Occipital lobe (tissue), 2 donors: ENCODE data around the gene TMEM92. TPM values are rescaled to one million over a fixed set of nuclear protein-coding genes. Genes with fewer than 3 reads are reported as not detected.
"Not testable (repeated sequence)": the region's sequence is repeated elsewhere in the genome, so short reads cannot be mapped to it uniquely, and the experiment has no call there.

Source experiments
- DNase-seq: peaks from one replicate; lab custom pipeline; 2025; lab: John Stamatoyannopoulos, UW
- total RNA-seq: library from RNA; depleted of rRNA; stranded (reverse); fragments of >200 nt; gene quantifications from one replicate; pipeline ENCODE4 v1.2.3, GENCODE V29; 2014

TMEM92 gene
- total RNA-seq, 1 donor from 2014 or later, result not detected

- no peak for DNase-seq
Measured at GRCh38 chr17:50262001-50262794, 12.1 kb upstream of the TMEM92 start.

GRCh38 chr17:50263331-50264262 lies 10.7 kb upstream of the TMEM92 start:
- DNase-seq, result no peak

GRCh38 chr17:50264263-50265113 lies 9.8 kb upstream of the TMEM92 start:
- no peak for DNase-seq

GRCh38 chr17:50265212-50265611 lies 9.1 kb upstream of the TMEM92 start:
- DNase-seq, result no peak

GRCh38 chr17:50265690-50266315 lies 8.5 kb upstream of the TMEM92 start:
- DNase-seq, result no peak

GRCh38 chr17:50266384-50267073 lies 7.7 kb upstream of the TMEM92 start:
- DNase-seq, result no peak

- DNase-seq, result no peak
Measured at GRCh38 chr17:50267074-50267841, 7.0 kb upstream of the TMEM92 start.

GRCh38 chr17:50268026-50268425 lies 6.2 kb upstream of the TMEM92 start:
- no peak for DNase-seq

- no peak for DNase-seq
Measured at GRCh38 chr17:50268743-50269275, 5.5 kb upstream of the TMEM92 start.

GRCh38 chr17:50269477-50270434 lies 4.5 kb upstream of the TMEM92 start:
- DNase-seq, result peak; percentile 17

- DNase-seq, result no peak
Measured at GRCh38 chr17:50270435-50271362, 3.6 kb upstream of the TMEM92 start.

GRCh38 chr17:50271363-50271750 lies 2.9 kb upstream of the TMEM92 start:
- not testable (repeated sequence) for DNase-seq

GRCh38 chr17:50272246-50272645 lies 2.0 kb upstream of the TMEM92 start:
- no peak for DNase-seq

- DNase-seq, result no peak
Measured at GRCh38 chr17:50272711-50273653, 1.3 kb upstream of the TMEM92 start.

GRCh38 chr17:50273654-50274040 lies 619 bp upstream of the TMEM92 start:
- no peak for DNase-seq

GRCh38 chr17:50274897-50275221 lies 593 bp downstream of the TMEM92 start:
- DNase-seq, result no peak
